ENCODE measurements around the gene EPHA7.

EPHA7 gene

DNA sequence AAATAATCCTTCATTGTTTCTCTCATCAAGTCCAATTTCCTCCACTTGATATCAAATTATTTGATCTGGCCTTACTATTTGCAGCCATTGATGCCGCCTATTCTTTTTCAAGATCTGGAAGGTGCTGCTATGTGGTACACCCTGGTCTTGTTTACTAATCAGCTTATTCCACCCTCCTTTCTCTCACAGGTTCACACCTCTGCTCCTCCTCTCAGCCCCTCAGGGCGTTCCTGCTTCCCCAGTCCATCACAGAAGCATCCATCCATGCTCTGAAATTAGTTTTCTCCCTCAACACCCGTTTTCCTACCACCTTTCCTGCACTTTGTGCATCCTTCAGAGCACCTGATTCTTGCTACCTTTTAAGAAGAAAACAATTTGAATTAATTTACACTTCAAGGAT lies 183.6 kb downstream of the EPHA7 start:
- no peak for DNase-seq

DNA sequence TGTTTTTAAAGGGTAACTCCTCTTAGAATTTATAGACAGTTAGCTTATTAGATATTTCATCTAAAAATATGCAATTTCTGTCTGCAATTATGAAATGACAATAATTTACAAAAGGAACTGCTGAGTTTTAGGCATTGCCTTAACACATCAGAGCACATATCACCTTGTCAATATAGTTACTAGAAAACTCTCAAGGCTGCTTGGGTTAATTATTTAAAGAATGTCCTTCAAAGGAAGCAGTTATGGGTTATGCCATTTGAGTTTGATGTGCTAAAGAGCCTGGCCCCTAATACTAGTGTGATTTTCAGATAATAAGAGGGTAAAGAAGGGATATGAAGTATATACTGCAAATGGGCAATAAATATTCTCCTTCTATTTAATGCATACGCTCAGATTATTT lies 192.5 kb downstream of the EPHA7 start:
- no peak for DNase-seq

GRCh38 chr6:93222071-93222851 lies 197.1 kb downstream of the EPHA7 start:
- DNase-seq = no peak

- no peak for DNase-seq
These were observed 199.9 kb downstream of the EPHA7 start for GRCh38 chr6:93219447-93219846.

GRCh38 chr6:93218096-93218495 lies 201.3 kb downstream of the EPHA7 start:
- no peak for DNase-seq

DNA sequence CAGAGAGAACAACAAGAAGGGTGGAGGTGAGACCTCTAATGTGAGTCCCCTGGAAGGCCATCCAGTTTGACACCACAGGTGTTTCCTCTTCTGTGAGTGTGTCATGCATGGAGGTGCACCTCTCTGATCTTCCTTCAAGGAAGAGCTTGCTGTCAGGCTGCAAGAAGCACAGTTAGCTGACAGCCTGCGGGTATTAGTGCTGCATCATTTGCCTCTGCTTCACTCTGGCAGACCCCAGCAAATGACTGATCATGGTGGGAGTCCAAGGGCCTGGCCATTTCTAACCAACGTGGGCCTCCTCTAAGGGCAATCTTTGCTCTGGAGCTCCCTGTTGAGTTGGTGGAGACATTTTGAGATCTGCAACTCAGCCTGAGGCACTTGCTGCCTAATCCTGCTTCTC lies 206.3 kb downstream of the EPHA7 start:
- no peak for DNase-seq

DNA sequence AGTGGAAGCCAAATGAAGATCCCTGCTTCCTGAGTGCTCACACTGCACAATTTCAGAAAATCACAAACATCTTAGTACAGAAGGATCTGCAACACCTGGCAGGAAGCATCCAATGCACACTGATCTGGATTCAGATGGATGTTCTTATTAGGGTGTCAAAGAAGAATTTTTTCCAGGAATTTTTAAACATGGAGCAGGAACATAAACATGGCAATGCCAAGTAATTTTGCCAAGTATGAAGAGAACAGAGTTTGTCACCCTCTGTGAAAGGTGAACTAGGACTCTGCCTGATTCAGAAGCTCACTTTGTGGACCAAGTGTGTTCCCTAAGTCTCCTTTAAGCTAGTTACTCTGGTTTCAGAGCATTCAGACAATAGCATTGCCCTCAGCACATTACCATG lies 208.5 kb downstream of the EPHA7 start:
- DNase-seq = no peak

DNA sequence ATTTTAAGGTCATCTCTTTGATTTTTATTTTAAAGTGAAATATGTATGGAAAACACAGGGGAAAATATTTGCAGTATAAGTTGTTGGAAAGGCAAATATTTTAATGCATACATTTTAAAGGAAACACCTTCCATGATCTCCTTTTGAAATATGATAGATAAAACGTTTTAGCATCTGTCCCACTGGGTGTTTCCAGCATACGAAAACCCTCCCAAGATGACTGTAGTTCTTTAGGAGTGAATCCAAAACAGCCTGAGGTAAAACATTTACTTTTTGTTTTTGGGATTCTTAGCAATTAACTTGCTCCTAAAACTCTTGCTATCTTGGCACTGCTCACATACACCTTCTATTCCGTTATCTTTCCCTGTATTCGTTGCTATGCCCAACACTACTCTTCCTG lies 210.0 kb downstream of the EPHA7 start:
- no peak for DNase-seq

GRCh38 chr6:93196406-93196970 lies 222.9 kb downstream of the EPHA7 start:
- DNase-seq = no peak

DNA sequence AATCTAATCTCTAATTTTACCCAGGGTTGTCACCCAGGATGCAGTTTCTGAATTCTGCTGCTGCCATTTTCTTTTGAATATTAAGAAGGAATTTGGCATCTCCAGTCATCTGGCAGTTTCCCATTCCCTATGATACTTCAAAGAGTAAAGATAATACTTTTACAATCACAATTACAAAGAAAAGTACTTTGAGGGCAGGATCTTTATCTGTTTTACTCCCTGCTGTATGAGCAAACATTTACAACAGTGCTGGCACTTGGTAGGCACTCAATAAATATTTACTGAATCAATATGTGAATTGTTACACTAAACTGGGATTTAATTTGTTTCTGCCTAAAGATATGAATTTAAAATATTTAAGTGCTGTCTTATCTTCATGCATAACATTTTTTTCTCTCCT lies 224.9 kb downstream of the EPHA7 start:
- DNase-seq = no peak

- no peak for DNase-seq
These were observed 225.5 kb downstream of the EPHA7 start for GRCh38 chr6:93193868-93194267.

All from CD4-positive, alpha-beta T cell treated with Interleukin-4 for 4 hours (primary cell).